Muscle of arm (tissue), 14 donors: ENCODE measurements around the gene CFAP44. TPM values are rescaled to one million over a fixed set of nuclear protein-coding genes. Genes with fewer than 3 reads are reported as not detected.
"Not testable (repeated sequence)": the region's sequence is repeated elsewhere in the genome, so short reads cannot be mapped to it uniquely, and the experiment has no call there.

Source experiments
- DNase-seq: peaks from one replicate; pipeline ENCODE4 v3.0.0-alpha.2; 2013
- long read RNA-seq, 11 donors: transcript quantifications; one replicate each; lab custom pipeline, GENCODE V29; 2026
- polyA plus RNA-seq, 12 donors: library from polyadenylated mRNA; unstranded; fragments of 120-200 nt; gene quantifications; one replicate each; pipeline ENCODE4 v1.2.1, GENCODE V29; 2013; ENCODE audit not compliant: insufficient read length in 12 of 12

The CFAP44 gene, protein sequence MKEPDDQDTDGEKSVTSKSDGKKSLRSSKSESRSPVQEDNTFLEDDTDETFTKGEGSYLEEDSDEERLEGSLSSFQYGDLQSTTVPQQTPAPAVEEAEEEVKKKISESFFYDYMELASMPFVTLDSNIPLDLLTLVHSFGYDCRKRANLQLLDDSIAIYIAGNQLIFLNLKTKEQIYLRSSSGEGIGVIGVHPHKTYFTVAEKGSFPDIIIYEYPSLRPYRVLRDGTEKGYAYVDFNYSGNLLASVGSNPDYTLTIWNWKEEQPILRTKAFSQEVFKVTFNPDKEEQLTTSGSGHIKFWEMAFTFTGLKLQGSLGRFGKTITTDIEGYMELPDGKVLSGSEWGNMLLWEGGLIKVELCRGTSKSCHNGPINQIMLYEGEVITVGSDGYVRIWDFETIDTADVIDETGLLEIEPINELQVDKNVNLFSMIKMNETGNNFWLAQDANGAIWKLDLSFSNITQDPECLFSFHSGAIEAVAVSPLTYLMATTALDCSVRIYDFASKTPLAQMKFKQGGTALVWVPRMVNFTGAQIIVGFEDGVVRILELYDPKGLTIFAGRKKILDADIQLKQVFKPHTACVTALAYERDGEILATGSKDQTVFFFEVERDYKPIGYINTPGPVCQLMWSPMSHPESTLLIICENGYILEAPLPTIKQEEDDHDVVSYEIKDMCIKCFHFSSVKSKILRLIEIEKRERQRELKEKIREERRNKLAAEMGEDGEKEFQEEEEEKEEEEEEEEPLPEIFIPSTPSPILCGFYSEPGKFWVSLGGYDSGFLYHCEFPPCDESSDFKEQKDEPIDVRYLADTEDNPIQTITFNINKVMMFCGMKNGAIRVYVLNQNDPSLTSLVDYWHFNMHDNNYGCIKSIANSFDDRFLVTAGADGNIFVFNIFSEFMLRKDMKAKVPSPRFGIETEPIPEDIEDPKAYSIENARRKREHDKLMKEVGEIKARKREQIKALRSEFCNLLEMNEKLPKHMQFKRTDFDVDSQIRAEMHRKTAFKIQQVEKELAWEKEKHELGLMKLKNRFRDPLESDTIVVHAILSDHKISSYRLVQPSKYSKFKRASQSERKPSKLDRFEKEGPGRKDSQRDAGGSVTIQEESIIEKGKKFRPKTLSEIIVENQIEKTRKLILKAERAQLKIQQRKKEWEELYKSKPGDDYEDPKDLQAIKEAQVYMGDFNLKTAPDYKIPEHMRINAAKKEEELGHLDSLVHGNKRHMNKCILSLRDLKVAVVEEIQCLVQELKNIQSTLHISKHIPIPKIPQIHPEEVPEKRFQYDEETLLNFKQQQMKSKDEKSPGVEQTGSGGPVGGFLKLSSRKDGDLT (N-terminal part only)
- polyA plus RNA-seq: 10 to 100 TPM in 4 of 12 donors, 1 to 10 TPM in 7, not detected in 1; 2.8 to 20.4 (median 8.4) TPM
- long read RNA-seq, donor 1: 0 reads
- long read RNA-seq, donor 2: 0 reads
- long read RNA-seq, donor 3: 0 reads
- long read RNA-seq, donor 4: 0 reads
- long read RNA-seq, donor 5: 0 reads
- long read RNA-seq, donor 6: 0 reads
- long read RNA-seq, donor 7: 0 reads
- long read RNA-seq, donor 8: 0 reads
- long read RNA-seq, donor 9: 0 reads
- long read RNA-seq, donor 10: 0 reads
- long read RNA-seq, donor 11: 0 reads

DNA sequence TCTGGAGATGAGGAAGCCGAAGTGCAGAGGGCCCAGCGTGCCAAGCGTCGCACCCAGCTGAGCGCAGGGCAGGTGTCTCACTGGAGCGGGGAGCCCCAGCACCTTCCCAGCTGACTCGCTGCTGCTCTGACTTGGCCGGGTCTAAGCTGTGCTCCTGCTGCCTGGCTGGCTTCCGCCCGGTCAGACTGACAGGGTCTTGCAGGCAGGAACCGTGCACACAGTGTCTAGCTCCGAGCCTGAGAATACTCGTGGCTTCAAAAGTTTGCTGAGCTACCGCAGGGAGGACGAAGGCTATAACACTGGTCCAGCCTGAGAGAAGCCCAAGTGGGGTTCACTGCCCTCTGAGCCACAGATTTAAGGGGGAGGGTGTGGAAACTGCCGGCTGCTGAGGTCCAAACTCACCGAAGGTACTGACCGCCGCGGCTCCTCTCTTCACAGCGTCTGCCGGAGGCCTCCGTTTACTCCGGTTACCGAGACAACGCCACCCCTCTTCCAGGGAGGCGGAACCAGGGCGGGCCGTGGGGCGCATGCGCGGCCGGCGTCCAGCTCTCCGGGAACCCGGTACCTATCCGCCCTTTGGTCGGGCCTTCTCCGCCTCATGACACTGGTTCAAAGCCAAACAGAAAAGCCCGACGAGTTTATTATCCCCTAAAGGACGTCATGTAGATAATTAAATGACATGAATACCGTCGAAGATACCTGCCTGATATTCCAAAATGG lies at the start of gene CFAP44:
CFAP44 (minus strand) TSS at position 443 of the 720 bp plus-strand sequence. CDS start 7,829 bp downstream, outside the sequence.
- peak; percentile 82 for DNase-seq

GRCh38 chr3:113485161-113485609 lies 43.9 kb upstream of the CFAP44 start:
- no peak for DNase-seq

GRCh38 chr3:113468539-113468938 lies 27.2 kb upstream of the CFAP44 start:
- no peak for DNase-seq

GRCh38 chr3:113461488-113461887 lies 20.2 kb upstream of the CFAP44 start:
- DNase-seq: no peak

DNA sequence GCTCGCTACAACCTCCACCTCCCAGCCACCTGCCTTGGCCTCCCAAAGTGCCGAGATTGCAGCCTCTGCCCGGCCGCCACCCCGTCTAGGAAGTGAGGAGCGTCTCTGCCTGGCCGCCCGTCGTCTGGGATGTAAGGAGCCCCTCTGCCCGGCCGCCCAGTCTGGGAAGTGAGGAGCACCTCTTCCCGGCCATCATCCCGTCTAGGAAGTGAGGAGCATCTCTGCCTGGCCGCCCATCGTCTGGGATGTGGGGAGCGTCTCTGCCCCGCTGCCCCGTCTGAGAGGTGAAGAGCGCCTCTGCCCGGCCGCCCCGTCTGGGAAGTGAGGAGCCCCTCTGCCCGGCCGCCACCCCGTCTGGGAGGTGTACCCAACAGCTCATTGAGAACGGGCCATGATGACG lies 17.3 kb upstream of the CFAP44 start:
- not testable (repeated sequence) for DNase-seq

DNA sequence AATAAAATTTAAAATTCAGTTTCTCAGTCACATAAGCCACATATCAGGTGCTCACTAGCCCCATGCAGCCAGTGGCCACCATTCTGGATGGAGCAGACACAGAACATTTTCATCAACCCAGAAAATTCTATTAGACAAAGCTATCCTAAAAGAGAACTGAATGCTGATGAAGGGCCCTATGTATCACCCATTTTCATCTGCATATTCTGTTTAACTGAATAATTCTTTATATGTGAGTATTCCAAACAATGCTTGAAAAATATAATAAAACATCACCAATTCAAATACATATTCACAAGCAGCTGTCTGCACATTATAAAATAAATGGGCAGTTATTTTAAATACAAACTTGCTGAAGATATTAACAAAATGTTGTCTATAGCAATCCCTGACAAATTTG lies 14.2 kb upstream of the CFAP44 start:
- no peak for DNase-seq

- DNase-seq: no peak
These were observed 13.3 kb upstream of the CFAP44 start for GRCh38 chr3:113454630-113455029.

GRCh38 chr3:113454057-113454456 lies 12.8 kb upstream of the CFAP44 start:
- no peak for DNase-seq

GRCh38 chr3:113450911-113451310 lies 9.6 kb upstream of the CFAP44 start:
- DNase-seq: no peak

DNA sequence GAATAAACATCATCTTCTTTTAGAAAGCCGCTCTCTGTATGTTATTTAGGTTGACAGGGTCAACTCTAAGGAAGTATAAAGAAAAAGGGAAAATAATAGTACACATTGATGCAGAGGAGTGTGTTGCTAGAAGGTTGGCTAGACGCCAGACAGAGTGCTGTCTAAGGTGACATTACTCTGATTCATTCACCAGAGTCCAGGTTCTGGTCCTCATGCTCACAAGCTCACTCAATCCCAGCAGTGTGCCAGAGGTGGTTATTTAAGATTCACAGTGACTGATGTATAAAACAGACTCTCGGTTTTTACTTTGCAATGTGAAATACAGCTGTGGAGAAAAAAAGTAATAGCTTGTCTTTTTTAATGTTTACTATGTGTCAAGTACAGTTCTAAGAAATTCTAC lies 1.7 kb downstream of the CFAP44 start:
- DNase-seq: peak; percentile 38

DNA sequence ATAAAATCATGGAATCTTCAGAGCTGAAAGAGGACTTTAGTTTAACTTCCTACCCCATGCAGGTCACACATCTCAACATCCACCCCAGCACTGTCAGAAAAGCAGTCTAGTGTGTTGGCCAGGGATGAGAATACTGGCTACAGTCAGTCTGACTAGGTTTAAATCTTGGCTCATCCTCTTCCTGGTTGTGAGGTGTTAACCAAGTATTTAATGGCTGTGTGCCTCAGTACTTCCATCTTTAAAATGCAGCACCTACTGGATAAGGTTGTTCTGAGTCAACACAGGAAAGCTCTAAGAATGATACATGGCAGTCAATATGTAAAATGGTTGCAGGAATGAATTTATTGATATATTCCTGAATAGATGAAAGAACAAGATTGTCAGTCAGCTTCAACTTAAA lies 3.1 kb downstream of the CFAP44 start:
- DNase-seq: no peak

- no peak for DNase-seq
These were observed 3.9 kb downstream of the CFAP44 start for GRCh38 chr3:113437411-113437810.

DNA sequence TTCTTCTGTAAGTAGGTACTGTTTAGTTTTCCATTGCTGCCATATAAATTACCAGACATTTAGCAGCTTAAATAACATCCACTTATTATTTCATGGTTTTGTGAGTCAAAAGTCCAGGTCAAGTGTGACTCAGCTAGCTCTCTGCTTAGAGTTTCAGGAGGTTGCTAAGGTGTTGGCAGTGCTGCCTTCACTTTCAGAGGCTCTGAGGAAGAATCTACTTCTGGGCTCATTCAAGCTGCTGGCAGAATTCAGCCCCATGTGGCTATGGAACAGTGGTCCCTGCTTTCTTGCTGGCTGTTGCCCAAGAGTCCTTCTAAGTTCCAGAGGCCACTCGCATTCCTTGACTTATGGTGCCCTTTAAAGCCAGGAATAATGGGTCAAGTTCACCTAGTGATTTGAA lies 4.5 kb downstream of the CFAP44 start:
- DNase-seq: no peak

DNA sequence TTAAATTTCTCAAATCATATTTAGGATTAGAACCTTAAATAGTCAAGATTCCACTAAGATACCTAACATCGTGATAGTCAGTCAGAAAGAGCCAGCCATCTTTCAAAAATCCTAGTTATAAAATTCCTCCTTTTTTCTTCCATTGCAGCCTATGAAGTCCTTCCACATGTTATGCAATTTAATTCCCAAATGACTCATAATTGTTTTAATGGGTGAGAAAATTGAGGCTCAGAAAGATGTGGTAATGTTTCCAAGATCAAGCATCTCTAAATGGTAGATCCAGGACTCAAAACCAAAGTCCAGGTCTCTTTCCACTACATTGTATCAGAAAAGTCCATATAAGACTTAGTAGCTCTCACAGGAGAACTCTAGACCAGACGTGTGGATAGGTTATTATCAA lies 9.5 kb downstream of the CFAP44 start:
- DNase-seq: no peak

- no peak for DNase-seq
These were observed 12.7 kb downstream of the CFAP44 start for GRCh38 chr3:113428581-113428980.

DNA sequence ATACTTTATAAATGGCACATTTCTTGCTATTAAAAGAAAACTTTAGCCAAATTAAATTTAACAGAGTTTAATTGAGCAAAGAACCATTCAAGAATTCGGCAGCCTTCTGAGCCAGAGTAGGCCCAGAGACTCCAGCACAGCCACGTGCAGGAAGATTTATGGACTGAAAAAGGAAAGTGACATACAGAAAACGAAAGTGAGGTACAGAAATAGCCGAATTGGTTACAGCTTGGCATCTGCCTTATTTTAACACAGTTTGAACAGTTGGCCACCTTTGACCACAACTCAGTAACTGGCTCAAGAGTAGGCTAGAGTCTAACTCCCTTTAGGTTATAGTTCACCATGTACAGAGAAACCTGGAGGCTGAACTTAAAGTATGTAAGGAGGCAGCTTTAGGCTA lies 17.6 kb downstream of the CFAP44 start:
- no peak for DNase-seq

DNA sequence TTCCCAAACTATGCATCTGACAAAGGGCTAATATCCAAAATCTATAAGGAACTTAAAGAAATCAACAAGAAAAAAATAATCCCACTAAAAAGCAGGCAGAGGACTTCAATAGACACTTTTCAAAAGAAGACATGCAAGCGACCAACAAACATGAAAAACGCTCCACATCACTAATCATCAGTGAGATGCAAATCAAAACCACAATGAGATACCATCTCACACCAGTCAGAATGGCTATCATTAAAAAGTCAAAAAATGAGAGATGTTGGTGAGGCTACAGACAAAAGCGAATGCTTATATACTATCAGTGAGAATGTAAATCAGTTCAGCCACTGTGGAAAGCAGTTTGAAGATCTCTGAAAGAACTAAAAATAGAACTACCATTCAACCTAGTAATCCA lies 20.2 kb downstream of the CFAP44 start:
- DNase-seq: no peak

DNA sequence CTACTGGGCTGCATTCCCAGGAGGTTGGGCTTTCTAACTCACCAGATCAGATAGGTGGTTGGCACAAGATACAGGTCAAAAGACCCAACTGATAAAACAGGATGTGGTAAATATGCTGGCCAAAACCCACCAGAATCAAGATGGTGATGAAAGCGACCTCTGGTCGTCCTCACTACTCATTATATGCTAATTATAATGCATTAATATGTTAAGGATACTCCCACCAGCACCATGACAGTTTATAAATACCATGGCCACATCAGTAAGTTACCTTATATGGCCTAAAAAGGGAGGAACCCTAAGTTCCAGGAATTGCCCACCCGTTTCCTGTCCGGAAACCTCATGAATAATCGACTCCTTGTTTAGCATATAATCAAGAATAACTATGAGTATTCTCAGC lies 31.6 kb downstream of the CFAP44 start:
- no peak for DNase-seq

- DNase-seq: no peak
These were observed 36.1 kb downstream of the CFAP44 start for GRCh38 chr3:113405180-113405579.

- DNase-seq: no peak
These were observed 36.7 kb downstream of the CFAP44 start for GRCh38 chr3:113404637-113405036.
